GM18861 (cell line): ENCODE data around the gene RAB7A.
A peak's percentile ranks its signal among the peaks of the same experiment; 100 is the strongest.

Experiments used
- ATAC-seq: cut with Tn5 transposase; IDR thresholded peaks from one replicate; pipeline ENCODE4 v1.9.1; 2021; ENCODE audit not compliant: unreplicated experiment

The RAB7A gene

DNA sequence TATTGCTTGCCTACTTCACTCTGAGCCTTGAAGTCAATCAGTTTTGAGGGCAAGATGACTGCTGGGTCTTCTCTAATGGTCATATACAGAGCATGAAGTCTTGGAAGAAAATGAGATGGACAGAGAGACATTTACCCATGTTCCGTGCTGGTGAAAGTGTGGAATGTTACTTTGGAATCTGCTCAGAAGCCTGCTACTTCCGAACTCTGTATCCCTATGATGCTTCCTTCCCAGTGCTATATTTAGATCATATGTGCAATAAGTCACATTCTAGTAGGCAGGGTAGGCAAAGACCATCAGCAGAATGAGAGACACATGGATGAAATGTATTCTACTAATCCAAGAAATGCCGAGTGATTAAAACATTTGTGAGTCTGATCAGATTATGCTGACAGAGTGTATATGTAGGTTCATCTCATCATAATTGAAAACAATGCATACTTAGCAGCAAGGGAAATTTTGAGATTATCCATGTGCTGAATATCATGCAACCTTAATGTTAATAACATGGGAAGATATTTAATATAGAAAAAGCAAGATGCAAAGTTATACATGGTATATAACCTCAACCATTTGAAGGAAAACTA is 60.5 kb downstream of the RAB7A start:
- no peak for ATAC-seq

DNA sequence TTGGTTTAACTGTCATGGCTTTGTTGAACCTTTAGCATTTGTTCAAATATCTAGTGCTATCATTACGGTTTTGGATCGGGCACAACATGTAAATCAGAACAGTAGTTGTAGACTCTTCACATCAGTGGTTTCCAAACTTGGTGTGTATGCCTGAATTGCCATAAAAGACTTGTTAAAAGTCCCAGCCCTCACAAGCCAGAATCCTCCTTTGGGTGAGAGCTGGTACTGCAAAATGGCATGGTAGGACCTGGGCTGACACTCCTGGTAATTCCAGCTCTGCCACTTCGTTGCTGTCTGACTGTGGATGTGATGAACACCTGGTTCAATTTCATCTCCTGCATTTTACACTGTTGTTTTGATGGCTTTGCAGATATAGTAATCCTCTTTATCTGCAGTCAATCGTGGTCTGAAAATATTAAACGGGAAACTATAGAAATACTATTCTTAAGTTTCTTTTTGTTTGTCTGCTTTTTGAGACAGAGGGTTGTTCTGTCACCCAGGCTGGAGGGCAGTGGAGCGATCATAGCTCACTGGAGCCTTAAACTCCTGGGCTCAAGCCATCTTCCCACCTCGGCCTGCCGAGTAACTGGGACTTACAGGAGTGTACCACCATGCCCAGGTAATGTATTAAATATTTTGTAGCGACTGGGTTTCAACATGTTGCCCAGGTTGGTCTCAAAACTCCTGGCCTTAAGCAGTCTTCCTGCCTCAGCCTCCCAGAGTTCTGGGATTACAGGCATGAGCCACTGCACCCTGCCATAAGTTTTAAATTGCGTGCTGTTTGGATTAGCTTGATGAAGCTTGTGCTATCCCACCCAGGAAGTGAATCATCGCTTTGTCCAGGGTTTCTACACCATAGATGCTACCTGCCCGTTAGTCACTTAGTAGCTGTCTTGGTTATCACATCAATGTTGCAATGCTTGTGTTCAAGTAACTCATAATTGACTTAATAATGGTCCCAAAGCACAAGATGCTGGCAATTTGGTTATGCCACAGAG is 61.6 kb downstream of the RAB7A start:
- ATAC-seq = no peak

DNA sequence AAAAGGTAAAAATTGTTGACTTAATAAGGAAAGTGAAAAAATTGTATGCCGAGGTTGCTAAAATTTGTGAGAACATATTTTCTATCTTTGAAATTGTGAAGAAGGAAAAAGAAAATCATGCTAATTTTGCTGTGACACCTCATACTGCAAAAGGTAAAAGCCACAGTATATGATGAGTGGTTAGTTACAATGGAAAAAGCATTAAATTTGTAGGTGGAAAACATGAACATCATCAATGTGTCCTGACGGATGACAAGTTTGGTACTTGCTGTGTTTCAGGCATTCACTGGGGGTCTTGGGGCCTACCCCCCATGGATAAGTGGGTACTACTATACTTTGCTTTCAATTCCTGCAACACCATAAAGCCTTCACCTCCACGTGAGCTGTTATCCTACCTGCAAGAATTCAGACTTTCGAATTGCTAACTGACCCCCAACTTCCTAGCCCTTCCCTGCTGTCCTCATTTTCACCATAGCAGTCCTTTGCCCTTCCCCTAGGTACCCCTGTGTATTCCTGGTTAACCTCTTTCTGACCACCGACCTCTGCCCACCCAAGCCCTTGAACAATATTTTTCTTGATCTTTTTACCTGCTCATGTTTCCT is 62.4 kb downstream of the RAB7A start:
- no peak for ATAC-seq

DNA sequence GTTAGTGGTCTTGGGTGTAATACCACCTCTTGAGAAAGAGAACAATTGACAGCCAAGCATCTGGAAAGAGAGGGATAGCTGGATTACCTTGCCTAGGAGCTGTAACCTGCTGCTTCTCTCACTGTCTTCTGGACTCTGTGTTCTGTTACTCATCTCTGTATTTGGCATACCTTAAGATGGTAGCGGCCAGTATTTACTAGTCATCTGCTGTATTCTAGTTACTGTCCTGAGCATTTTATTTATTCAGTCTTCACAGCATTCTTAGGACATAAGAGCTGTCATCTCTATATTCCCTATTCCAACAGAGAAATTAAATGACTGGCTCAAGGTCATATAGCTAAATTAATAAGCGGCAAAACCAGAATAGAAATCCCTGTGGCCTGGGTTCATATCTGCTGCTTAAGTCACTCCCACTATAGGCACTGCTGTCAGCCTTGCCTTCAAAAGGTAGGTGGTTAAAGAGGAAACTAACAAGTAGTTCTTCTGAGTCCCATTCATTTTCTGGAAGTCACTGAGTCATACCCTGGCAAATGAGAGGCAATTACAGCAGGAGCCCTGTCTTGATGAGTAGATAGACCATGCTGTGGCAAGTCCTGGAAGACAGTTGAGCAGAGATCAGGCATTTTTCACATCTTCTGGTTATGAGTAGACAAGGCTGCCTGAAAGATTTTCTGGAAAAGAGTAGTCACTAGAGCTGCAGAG is 68.2 kb downstream of the RAB7A start:
- no peak for ATAC-seq

DNA sequence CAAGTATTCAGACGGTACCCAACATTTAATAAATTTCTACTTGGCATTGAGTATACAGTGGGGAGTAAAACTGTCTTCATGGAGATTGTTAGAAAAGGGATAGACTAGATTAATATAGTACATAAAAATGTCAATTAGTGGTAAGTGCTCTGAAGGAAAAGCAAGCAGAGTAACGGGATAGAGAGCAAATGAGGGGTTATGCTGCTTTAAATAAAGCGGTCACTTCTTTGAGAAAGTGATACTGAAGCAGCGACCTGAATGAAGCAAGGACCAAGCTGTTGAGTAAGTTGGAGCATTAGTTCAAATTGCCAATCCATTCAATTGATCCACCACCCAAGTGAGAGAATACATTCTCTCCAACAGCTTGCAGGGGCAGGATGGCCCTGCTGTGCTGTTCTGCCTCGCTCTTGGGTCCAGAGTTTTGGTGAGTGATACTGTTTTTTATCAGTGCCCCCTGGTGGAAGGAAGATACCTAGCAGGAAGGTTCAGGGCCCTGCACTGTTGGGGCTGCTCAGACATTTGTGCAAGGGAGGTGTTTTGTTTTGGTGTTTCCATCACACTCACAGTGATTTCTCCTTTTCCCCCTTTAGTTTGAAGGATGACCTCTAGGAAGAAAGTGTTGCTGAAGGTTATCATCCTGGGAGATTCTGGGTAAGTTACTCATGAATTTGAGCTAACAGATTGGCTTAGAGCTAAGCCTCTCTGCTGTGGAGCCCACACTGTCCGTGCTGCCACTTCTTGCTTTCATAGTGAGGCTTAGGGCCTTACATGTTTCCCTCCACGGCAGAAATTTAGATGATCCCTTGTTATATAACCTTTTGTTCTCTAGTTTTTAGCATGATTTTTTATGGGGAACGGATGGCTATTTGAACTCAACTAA is 69.0 kb downstream of the RAB7A start:
- no peak for ATAC-seq

DNA sequence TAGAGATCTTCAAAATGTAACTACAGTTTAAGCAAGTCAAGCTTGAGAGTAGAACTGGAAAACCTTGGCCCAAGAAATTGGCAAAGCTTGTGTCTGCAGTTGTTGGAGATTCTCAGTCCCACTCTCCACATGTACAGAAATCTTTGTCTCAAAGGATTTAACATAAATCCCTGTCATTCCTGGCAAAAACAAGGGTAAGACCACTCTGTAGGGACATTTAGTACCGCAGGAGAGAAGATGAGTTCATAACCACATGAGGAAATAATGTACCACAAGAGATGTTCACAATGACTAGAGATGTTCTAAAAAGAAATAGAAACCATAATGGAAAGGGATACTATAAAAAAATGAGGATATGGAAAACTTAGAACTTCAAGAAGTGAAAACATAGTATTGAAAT is 73.7 kb downstream of the RAB7A start:
- no peak for ATAC-seq

DNA sequence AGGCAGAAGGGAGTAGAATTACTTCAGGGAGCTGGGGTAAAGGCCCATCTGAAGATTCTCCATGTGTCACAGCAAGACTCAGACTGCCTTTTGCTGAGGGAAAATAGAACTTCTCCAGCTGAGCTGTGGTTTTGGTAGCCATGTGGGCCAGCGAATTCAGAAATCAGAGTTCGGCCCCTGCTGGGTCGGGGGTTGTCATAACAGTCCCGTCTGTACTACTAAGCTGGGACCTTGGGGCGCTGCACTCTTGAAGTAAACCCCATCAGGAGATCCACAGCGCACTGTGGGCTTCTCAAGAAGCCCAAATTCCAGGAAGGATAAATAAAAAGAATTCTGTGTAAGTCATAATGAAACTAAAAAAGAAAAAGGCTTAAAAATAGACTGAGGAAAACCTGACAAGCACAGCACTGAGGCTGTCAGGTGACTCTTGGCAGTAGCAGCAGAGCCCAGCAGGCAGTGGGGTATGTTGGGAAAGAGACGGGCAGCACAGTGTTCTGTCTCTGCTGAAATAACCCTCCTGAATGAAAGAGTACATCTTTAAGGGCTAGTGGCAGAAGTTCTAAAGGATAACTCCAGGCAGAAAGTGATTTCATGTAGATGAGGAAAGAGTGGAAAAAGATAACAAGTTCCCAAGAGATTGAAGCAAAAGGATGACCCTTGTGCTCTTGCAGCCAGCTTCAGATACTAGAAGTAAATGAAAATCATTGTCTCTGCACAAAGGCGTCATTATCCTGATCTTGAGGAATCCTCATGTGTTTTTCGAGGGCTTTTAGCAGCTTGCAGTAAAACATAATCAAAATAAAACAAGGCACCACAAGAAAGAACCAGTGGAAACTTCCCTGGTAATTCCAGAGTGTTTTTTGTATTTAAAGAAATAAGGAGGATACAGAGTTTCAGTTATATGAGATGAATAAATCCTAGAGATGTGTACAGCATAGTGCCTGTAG is 74.5 kb downstream of the RAB7A start:
- ATAC-seq = no peak

DNA sequence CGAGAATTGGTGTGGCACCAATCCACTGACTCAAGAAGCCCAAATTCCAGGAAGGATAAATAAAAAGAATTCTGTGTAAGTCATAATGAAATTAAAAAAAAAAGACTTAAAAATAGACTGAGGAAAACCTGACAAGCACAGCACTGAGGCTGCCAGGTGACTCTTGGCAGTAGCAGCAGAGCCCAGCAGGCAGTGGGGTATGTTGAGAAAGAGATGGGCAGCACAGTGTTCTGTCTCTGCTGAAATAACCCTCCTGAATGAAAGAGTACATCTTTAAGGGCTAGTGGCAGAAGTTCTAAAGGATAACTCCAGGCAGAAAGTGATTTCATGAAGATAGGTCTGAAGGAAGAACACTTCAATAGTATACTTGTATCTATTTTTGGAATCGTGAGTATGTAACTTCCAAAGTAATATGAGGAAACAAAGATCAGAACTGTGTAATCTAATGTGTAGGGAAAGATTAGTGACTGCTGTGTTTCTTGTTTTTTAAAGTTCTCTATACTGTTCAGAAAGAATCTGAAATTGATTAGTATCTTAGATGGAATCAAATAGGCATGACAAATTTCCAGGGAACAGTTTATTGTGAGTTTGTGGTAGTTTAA is 75.9 kb downstream of the RAB7A start:
- ATAC-seq = no peak

DNA sequence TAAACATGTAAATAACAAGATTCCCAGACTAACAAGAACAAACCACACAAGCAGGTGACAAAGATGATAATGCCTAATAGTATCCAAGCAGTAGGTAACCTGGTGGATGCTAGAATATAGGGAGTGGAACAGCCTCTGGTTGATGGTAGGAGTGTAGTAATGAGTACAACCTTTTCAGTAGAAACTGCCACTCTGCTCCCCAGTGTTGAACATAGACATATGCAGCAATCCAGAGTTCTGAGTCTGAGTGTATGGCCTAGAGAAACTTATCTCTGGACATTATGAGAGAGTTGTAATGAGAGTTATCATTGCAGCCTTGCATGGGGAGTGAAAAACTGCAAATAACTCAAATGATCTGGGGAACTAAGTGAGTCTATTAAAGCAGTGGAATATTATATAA is 77.3 kb downstream of the RAB7A start:
- ATAC-seq = no peak

DNA sequence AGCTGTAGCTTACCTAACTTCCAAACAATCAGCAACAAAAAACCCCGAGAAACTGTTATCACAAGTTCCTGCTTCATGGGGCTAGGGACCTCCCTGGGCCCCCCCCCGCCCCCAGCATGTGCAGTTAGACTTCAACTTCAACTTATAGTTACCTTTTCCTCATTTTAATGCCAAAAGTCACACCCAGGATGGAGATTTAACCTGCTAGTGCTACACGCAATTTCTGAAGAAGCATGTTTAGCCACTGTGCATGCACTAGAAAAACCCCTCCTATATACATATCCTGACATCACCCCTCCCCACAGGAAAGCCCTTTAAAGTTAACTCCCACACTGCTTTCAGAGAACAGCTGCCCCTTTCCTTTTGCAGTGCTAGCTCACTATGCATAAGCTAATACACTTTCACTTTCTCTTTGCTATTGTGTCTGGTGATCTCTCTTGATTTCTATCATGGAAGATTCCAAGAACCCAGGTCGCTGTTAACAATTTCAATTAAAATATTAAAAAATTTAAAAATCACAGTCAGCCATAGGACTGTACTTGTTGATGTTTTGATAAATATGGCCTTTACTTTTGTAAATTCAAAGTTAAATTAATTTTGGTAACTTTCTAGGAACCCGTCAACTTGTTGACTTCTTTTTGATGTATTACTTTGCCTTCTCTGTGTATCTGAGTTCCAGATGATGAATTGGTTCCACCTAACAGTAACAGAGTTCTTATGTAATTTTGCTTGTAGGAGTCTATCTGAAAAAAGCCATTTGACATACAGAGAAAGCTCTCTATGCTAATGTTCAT is 78.2 kb downstream of the RAB7A start:
- ATAC-seq = peak; percentile 88

DNA sequence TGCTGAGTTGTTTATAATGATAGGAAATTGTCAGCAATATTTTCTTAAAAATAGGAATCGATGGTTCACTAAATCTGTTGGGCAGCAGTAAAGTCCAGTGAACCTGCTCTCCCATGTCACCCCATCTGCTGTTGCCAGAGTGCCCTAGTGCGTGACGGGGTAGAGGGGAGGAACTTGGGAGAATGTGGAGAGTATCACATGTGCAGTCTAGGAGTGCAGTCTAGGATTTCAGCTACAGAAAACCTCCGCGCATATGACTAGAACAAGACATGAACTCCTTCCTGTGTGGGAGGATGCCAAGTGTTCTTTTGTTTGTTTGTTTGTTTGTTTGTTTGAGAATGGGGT is 78.8 kb downstream of the RAB7A start:
- ATAC-seq = no peak

DNA sequence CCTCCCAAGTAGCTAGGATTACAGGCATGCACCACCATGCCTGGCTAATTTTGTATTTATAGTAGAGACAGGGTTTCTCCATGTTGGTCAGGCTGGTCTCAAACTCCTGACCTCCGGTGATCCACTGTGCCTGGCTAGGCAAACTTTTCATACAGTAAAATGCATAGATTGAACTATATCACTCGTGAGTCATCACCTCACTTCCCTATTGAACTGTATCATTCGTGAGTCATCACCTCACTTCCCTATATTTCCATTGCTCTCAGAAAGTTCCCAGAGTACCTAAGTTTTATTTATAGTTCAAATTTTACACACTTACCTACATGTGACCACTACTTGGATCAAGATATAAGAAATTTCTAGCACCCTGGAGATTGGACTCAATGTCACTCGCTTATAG is 79.8 kb downstream of the RAB7A start:
- ATAC-seq = no peak

DNA sequence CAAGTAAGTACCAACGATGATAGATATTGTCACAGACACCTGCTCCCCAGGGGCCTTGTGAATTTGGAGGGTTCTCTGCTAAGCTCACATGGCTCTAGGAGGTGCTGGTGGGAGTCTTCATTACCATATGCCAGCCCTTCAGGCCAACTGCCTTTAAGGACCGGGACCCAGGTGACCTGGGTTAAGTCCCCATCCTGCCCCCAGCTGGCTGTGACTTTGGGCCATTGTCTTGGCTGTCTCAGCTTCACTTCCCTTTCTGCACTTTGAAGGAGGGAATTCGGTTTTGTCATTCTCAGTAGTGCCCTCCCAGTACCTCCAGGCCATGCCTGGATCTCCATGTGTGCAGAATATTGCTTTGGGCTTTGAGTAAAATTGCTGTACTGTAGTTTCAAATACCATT is 80.6 kb downstream of the RAB7A start:
- no peak for ATAC-seq

DNA sequence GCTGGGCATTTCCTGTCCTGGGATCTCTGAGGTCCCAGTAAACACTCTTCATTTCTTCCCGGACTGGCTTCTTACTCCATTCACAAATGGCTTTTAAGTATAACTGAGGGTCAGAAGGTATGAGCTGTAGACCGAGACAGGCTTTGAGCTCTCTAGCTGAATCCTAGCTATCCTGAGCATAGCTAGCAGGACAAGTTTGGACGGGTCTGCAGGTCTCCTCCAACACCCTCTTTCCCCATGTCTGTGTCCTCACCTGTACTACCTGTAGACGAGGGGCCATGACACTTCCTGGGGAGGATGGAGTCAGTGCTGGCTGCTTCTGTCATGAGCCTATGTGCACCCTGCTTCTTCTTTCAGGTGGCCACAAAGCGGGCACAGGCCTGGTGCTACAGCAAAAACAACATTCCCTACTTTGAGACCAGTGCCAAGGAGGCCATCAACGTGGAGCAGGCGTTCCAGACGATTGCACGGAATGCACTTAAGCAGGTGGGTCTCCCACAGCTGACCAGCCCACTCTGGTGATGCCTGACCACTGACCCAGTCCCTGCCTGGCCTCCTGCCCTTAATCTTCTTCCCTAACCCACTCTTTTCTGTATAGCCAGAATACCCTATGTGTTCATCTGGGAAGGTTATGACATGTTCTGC is 81.3 kb downstream of the RAB7A start:
- ATAC-seq = no peak

DNA sequence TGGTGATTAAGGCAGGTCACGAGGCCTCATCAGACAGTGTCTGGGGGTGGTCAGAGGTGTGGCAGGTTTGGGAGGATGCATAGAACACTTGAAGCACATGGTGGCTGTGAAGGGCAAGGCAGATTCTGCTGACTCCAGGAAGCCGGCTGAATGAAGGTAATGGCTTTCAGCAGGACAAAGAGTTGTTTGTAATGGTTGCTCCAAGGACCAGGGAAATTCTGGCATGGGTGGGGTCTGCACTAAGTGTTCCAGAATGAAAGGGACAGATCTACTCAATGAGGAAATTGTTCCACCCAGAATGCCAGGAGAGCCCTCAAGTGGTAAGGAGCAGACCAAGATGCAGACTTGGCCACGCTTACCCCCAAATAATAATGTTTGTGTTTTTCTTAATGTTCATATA is 82.7 kb downstream of the RAB7A start:
- ATAC-seq = no peak

DNA sequence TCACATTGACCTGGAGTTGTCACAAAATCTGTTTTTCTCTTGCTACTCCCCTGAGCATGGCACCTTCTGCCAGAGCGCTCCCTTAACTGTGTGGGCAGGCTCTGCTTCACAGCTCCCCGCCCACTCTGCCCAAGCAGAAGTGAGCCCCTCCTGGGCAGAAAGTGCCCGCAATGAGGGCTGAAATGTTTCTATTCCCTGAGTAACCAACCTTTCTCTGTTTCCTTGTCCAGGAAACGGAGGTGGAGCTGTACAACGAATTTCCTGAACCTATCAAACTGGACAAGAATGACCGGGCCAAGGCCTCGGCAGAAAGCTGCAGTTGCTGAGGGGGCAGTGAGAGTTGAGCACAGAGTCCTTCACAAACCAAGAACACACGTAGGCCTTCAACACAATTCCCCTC is 87.1 kb downstream of the RAB7A start:
- ATAC-seq = no peak

DNA sequence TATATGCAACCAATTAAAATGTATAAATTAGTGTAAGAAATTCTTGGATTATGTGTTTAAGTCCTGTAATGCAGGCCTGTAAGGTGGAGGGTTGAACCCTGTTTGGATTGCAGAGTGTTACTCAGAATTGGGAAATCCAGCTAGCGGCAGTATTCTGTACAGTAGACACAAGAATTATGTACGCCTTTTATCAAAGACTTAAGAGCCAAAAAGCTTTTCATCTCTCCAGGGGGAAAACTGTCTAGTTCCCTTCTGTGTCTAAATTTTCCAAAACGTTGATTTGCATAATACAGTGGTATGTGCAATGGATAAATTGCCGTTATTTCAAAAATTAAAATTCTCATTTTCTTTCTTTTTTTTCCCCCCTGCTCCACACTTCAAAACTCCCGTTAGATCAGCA is 88.1 kb downstream of the RAB7A start:
- no peak for ATAC-seq
